ENCODE results near the gene TUBB2A.
A peak's percentile ranks its signal among the peaks of the same experiment; 100 is the strongest.

The TUBB2A gene

GRCh38 chr6:3194535-3195419 lies 37.4 kb upstream of the TUBB2A start:
- peaks cover 0 to 16% of the 10 kb centered on the region in 2 donors for H3K36me3 ChIP-seq (replicated peaks in 1 of 2; ENCODE audit: control insufficient read depth in 2 of 2, insufficient read depth in 2 of 2, low read length in 2 of 2)
- H3K4me2 ChIP-seq (ENCODE audit: insufficient read depth, low read length, poor library complexity, severe bottlenecking), result peak overlapping the region; percentile 2
- peak overlapping the region; percentile 46 for H2BK5ac ChIP-seq (ENCODE audit: low read length)
- no peaks in the 10 kb centered on the region for H3K27me3 ChIP-seq (ENCODE audit: control insufficient read depth in 3 of 3, insufficient read depth in 3 of 3, low read depth in 1 of 3, low read length in 3 of 3)
- H3K4me3 ChIP-seq (ENCODE audit: low read length in 2 of 2), result peak overlapping the region in 1 of 2 donors; percentile 60
- no peak overlapping the region for H4K91ac ChIP-seq (ENCODE audit: low read depth, low read length, poor library complexity)
- no peak overlapping the region for H3K14ac ChIP-seq (ENCODE audit: low read length)
- no peak overlapping the region for H2BK12ac ChIP-seq (ENCODE audit: low read length)
- H3K4me1 ChIP-seq (ENCODE audit: control insufficient read depth in 2 of 2, insufficient read depth in 1 of 2, low read depth in 1 of 2, low read length in 2 of 2), result peaks cover 20 to 25% of the 10 kb centered on the region in 2 donors
- WGBS, 2 donors (ENCODE audit: extremely low coverage in 2 of 2, insufficient read length in 2 of 2, insufficient replicate concordance in 1 of 2), result no CpG with 5 or more reads among the region's 19 CpGs
- no peak overlapping the region for H4K8ac ChIP-seq (ENCODE audit: low read depth, low read length)
- no peaks in the 10 kb centered on the region for H3K79me1 ChIP-seq (ENCODE audit: low read depth, low read length)
- peak overlapping the region; percentile 89 for H3K27ac ChIP-seq (replicated peaks; ENCODE audit: low read length)
- no peak overlapping the region for H2BK15ac ChIP-seq (ENCODE audit: low read length)
- peaks cover 5 to 10% of the 10 kb centered on the region in 2 donors for H3K9me3 ChIP-seq (replicated peaks in 1 of 2; ENCODE audit: control insufficient read depth in 2 of 2, insufficient read depth in 1 of 2, low read depth in 1 of 2, low read length in 2 of 2)
- peak overlapping the region; percentile 55 for H3K18ac ChIP-seq (ENCODE audit: low read length)
- no peak overlapping the region for H3K9ac ChIP-seq (ENCODE audit: low read depth, low read length, poor library complexity)
- peak; percentile 59 for DNase-seq (ENCODE audit: low spot score)
- no peak overlapping the region for H3K4ac ChIP-seq (ENCODE audit: low read length)
- H2BK120ac ChIP-seq (ENCODE audit: low read depth, low read length), result no peak overlapping the region
- peak overlapping the region; percentile 21 for H2AFZ ChIP-seq (ENCODE audit: low read length)
- H3K23ac ChIP-seq (ENCODE audit: low read depth, low read length, poor library complexity), result no peak overlapping the region
- H2AK5ac ChIP-seq (ENCODE audit: low read depth, low read length), result no peak overlapping the region

- Histone ChIP-seq H3K9me3 (replicated peaks in 1 of 2; ENCODE audit: control insufficient read depth in 2 of 2, insufficient read depth in 1 of 2, low read depth in 1 of 2, low read length in 2 of 2) (peaks cover 2 to 10% of the 10 kb centered on the region in 2 donors), H3K23ac (ENCODE audit: low read depth, low read length, poor library complexity) (no peak overlapping the region), H2AFZ (ENCODE audit: low read length) (peak overlapping the region; percentile 66), H2BK120ac (ENCODE audit: low read depth, low read length) (no peak overlapping the region), H3K14ac (ENCODE audit: low read length) (no peak overlapping the region), H3K27ac (replicated peaks; ENCODE audit: low read length) (no peak overlapping the region), H3K4me3 (ENCODE audit: low read length in 2 of 2) (no peak overlapping the region), H2AK5ac (ENCODE audit: low read depth, low read length) (no peak overlapping the region), H4K8ac (ENCODE audit: low read depth, low read length) (no peak overlapping the region), H2BK12ac (ENCODE audit: low read length) (no peak overlapping the region), H2BK5ac (ENCODE audit: low read length) (no peak overlapping the region), H3K36me3 (replicated peaks in 1 of 2; ENCODE audit: control insufficient read depth in 2 of 2, insufficient read depth in 2 of 2, low read length in 2 of 2) (peaks cover 0 to 31% of the 10 kb centered on the region in 2 donors), H2BK15ac (ENCODE audit: low read length) (peak overlapping the region; percentile 52), H3K4me2 (ENCODE audit: insufficient read depth, low read length, poor library complexity, severe bottlenecking) (no peak overlapping the region), H3K4me1 (ENCODE audit: control insufficient read depth in 2 of 2, insufficient read depth in 1 of 2, low read depth in 1 of 2, low read length in 2 of 2) (peaks cover 20 to 25% of the 10 kb centered on the region in 2 donors), H3K9ac (ENCODE audit: low read depth, low read length, poor library complexity) (peak overlapping the region; percentile 64), H3K18ac (ENCODE audit: low read length) (peak overlapping the region; percentile 95), H4K91ac (ENCODE audit: low read depth, low read length, poor library complexity) (no peak overlapping the region), H3K27me3 (ENCODE audit: control insufficient read depth in 3 of 3, insufficient read depth in 3 of 3, low read depth in 1 of 3, low read length in 3 of 3) (no peaks in the 10 kb centered on the region), H3K79me1 (ENCODE audit: low read depth, low read length) (no peaks in the 10 kb centered on the region), H3K4ac (ENCODE audit: low read length) (no peak overlapping the region)
- no CpG with 5 or more reads among the region's 23 CpGs for WGBS, 2 donors (ENCODE audit: extremely low coverage in 2 of 2, insufficient read length in 2 of 2, insufficient replicate concordance in 1 of 2)
- DNase-seq (ENCODE audit: low spot score), result no peak
Observed at GRCh38 chr6:3193102-3193849, 35.9 kb upstream of the TUBB2A start.

- H3K4ac ChIP-seq (ENCODE audit: low read length), result no peak overlapping the region
- H3K27ac ChIP-seq (replicated peaks; ENCODE audit: low read length), result no peak overlapping the region
- H4K8ac ChIP-seq (ENCODE audit: low read depth, low read length), result no peak overlapping the region
- H3K18ac ChIP-seq (ENCODE audit: low read length), result no peak overlapping the region
- no peak overlapping the region for H2BK5ac ChIP-seq (ENCODE audit: low read length)
- H3K36me3 ChIP-seq (replicated peaks in 1 of 2; ENCODE audit: control insufficient read depth in 2 of 2, insufficient read depth in 2 of 2, low read length in 2 of 2), result peaks cover 0 to 39% of the 10 kb centered on the region in 2 donors
- no peak overlapping the region for H3K4me2 ChIP-seq (ENCODE audit: insufficient read depth, low read length, poor library complexity, severe bottlenecking)
- H3K4me3 ChIP-seq (ENCODE audit: low read length in 2 of 2), result no peak overlapping the region
- peaks cover 14 to 23% of the 10 kb centered on the region in 2 donors for H3K4me1 ChIP-seq (ENCODE audit: control insufficient read depth in 2 of 2, insufficient read depth in 1 of 2, low read depth in 1 of 2, low read length in 2 of 2)
- WGBS, 2 donors (ENCODE audit: extremely low coverage in 2 of 2, insufficient read length in 2 of 2, insufficient replicate concordance in 1 of 2), result no CpG with 5 or more reads among the region's 5 CpGs
- peaks cover 2 to 12% of the 10 kb centered on the region in 2 donors for H3K9me3 ChIP-seq (replicated peaks in 1 of 2; ENCODE audit: control insufficient read depth in 2 of 2, insufficient read depth in 1 of 2, low read depth in 1 of 2, low read length in 2 of 2)
- no peak overlapping the region for H3K14ac ChIP-seq (ENCODE audit: low read length)
- no peak overlapping the region for H3K23ac ChIP-seq (ENCODE audit: low read depth, low read length, poor library complexity)
- H2BK120ac ChIP-seq (ENCODE audit: low read depth, low read length), result no peak overlapping the region
- no peak overlapping the region for H4K91ac ChIP-seq (ENCODE audit: low read depth, low read length, poor library complexity)
- no peak overlapping the region for H2BK15ac ChIP-seq (ENCODE audit: low read length)
- H2AFZ ChIP-seq (ENCODE audit: low read length), result no peak overlapping the region
- peak overlapping the region; percentile 0 for H3K9ac ChIP-seq (ENCODE audit: low read depth, low read length, poor library complexity)
- no peaks in the 10 kb centered on the region for H3K27me3 ChIP-seq (ENCODE audit: control insufficient read depth in 3 of 3, insufficient read depth in 3 of 3, low read depth in 1 of 3, low read length in 3 of 3)
- no peak overlapping the region for H2BK12ac ChIP-seq (ENCODE audit: low read length)
- no peak overlapping the region for H2AK5ac ChIP-seq (ENCODE audit: low read depth, low read length)
- no peaks in the 10 kb centered on the region for H3K79me1 ChIP-seq (ENCODE audit: low read depth, low read length)
- DNase-seq (ENCODE audit: low spot score), result no peak
Observed at GRCh38 chr6:3190779-3191178, 33.4 kb upstream of the TUBB2A start.

GRCh38 chr6:3190056-3190455 lies 32.7 kb upstream of the TUBB2A start:
- Histone ChIP-seq H4K8ac (ENCODE audit: low read depth, low read length) (no peak overlapping the region), H2AK5ac (ENCODE audit: low read depth, low read length) (no peak overlapping the region), H3K23ac (ENCODE audit: low read depth, low read length, poor library complexity) (no peak overlapping the region), H3K79me1 (ENCODE audit: low read depth, low read length) (no peaks in the 10 kb centered on the region), H2AFZ (ENCODE audit: low read length) (no peak overlapping the region), H2BK12ac (ENCODE audit: low read length) (no peak overlapping the region), H3K9ac (ENCODE audit: low read depth, low read length, poor library complexity) (no peak overlapping the region), H2BK15ac (ENCODE audit: low read length) (no peak overlapping the region), H3K4me3 (ENCODE audit: low read length in 2 of 2) (no peak overlapping the region), H3K27me3 (ENCODE audit: control insufficient read depth in 3 of 3, insufficient read depth in 3 of 3, low read depth in 1 of 3, low read length in 3 of 3) (no peaks in the 10 kb centered on the region), H3K4ac (ENCODE audit: low read length) (no peak overlapping the region), H3K14ac (ENCODE audit: low read length) (no peak overlapping the region), H3K9me3 (replicated peaks in 1 of 2; ENCODE audit: control insufficient read depth in 2 of 2, insufficient read depth in 1 of 2, low read depth in 1 of 2, low read length in 2 of 2) (peaks cover 2 to 12% of the 10 kb centered on the region in 2 donors), H3K18ac (ENCODE audit: low read length) (no peak overlapping the region), H2BK5ac (ENCODE audit: low read length) (no peak overlapping the region), H4K91ac (ENCODE audit: low read depth, low read length, poor library complexity) (no peak overlapping the region), H3K27ac (replicated peaks; ENCODE audit: low read length) (no peak overlapping the region), H2BK120ac (ENCODE audit: low read depth, low read length) (no peak overlapping the region), H3K36me3 (replicated peaks in 1 of 2; ENCODE audit: control insufficient read depth in 2 of 2, insufficient read depth in 2 of 2, low read length in 2 of 2) (peaks cover 0 to 39% of the 10 kb centered on the region in 2 donors), H3K4me1 (ENCODE audit: control insufficient read depth in 2 of 2, insufficient read depth in 1 of 2, low read depth in 1 of 2, low read length in 2 of 2) (peaks cover 13 to 16% of the 10 kb centered on the region in 2 donors), H3K4me2 (ENCODE audit: insufficient read depth, low read length, poor library complexity, severe bottlenecking) (no peak overlapping the region)
- DNase-seq (ENCODE audit: low spot score), result no peak
- WGBS, 2 donors (ENCODE audit: extremely low coverage in 2 of 2, insufficient read length in 2 of 2, insufficient replicate concordance in 1 of 2), result no CpG with 5 or more reads among the region's 4 CpGs
